Measurements from ENCODE around the gene RAD51B. TPM values are rescaled to one million over a fixed set of nuclear protein-coding genes. Genes with fewer than 3 reads are reported as not detected.

RAD51B gene
- total RNA-seq, 1 experiment from 2014 or later: 20.0 TPM

GRCh38 chr14:68479247-68479646 is 659.7 kb downstream of the RAD51B start:
- ChIA-PET CTCF (interaction anchor here (0.7 kb wide), 1 partner anchor 13 kb away, joined by 3 read pairs; no protein-coding TSS in a partner anchor), RAD21 (ENCODE audit: low non-redundant PET in 1 of 2, low total read pairs in 2 of 2, uncharacterized antibody in 2 of 2, unreplicated experiment in 2 of 2) (no interaction called here), POLR2A (interaction anchor here (0.7 kb wide), 1 partner anchor 37 kb away, joined by 3 read pairs; no protein-coding TSS in a partner anchor)
- no TSS peak for BruUV-seq (replicated peaks)
- H3K4me1 ChIP-seq (ENCODE audit: control insufficient read depth in 1 of 2, insufficient read depth in 2 of 2, low read length in 2 of 2): peaks cover 52 to 69% of the 10 kb centered on the region in 2 experiments
- H3K4me3 ChIP-seq (replicated peaks in 1 of 2; ENCODE audit: low read depth in 1 of 2, low read length in 2 of 2): no peak overlapping the region
- peak overlapping the region; percentile 33; the same call in 1 of the 2 replicates for H3K27ac ChIP-seq (ENCODE audit: low read depth, low read length)
- H3K9me2 ChIP-seq (ENCODE audit: insufficient read depth): no peaks in the 10 kb centered on the region
- peak overlapping the region; percentile 14; the same call in 1 of the 2 replicates for H3K4me2 ChIP-seq (ENCODE audit: low read length)
- DNase-seq (ENCODE audit: low read depth, low spot score) (no peak), ATAC-seq (no peak; the same call in 1 of the 2 replicates)
- no peaks in the 10 kb centered on the region for H3K36me3 ChIP-seq (ENCODE audit: control insufficient read depth in 1 of 2, insufficient read depth in 2 of 2, low read length in 2 of 2)
- no peaks in the 10 kb centered on the region for H3K79me2 ChIP-seq (ENCODE audit: insufficient read depth, low read length)
- intact Hi-C loops (cut with micrococcal nuclease): no loop called here
- H3K27me3 ChIP-seq (ENCODE audit: insufficient read depth, low read length): no peaks in the 10 kb centered on the region
- H4K20me1 ChIP-seq (ENCODE audit: insufficient read depth): no peaks in the 10 kb centered on the region
- H3K9me3 ChIP-seq (ENCODE audit: control insufficient read depth in 1 of 2, insufficient read depth in 1 of 2, low read depth in 1 of 2, low read length in 2 of 2): no peaks in the 10 kb centered on the region
- no peak overlapping the region for H3K9ac ChIP-seq (ENCODE audit: low read length)
- H2AFZ ChIP-seq (ENCODE audit: low read depth, low read length, poor library complexity, severe bottlenecking): no peak overlapping the region
- TF ChIP-seq ZFX (IDR thresholded peaks at IDR 0.05) (no peak), FOSL1 (IDR thresholded peaks at IDR 0.05; ENCODE audit: low read depth) (no peak), ATF3 (IDR thresholded peaks at IDR 0.05) (no peak), POLR2AphosphoS5 (IDR thresholded peaks at IDR 0.05; ENCODE audit: low read depth, low read length) (no peak), JUND (IDR thresholded peaks at IDR 0.05) (no peak), ELF1 (IDR thresholded peaks at IDR 0.05; ENCODE audit: borderline replicate concordance, low read depth) (no peak), EGR1 (IDR thresholded peaks at IDR 0.05; ENCODE audit: low read depth) (no peak), CEBPB (IDR thresholded peaks at IDR 0.05; ENCODE audit: low read depth) (no peak), SRF (IDR thresholded peaks at IDR 0.05; ENCODE audit: low read depth) (no peak), RAD21 (IDR thresholded peaks at IDR 0.05; ENCODE audit: low read depth) (no peak), ZNF274 (IDR thresholded peaks at IDR 0.05; ENCODE audit: low read depth, low read length) (no peak), EZH2 (IDR thresholded peaks at IDR 0.05) (no peak), MAX (IDR thresholded peaks at IDR 0.05) (no peak), ZBTB33 (IDR thresholded peaks at IDR 0.05; ENCODE audit: extremely low read depth, insufficient replicate concordance, low read length) (no peak), CBX3 (IDR thresholded peaks at IDR 0.05; ENCODE audit: low read depth) (no peak), SP1 (IDR thresholded peaks at IDR 0.05; ENCODE audit: low read depth) (no peak), TCF7L2 (IDR thresholded peaks at IDR 0.05; ENCODE audit: borderline replicate concordance, extremely low read depth, insufficient read depth, insufficient read length) (no peak), POLR2A (IDR thresholded peaks at IDR 0.05; ENCODE audit: borderline replicate concordance, extremely low read depth, insufficient read depth, insufficient read length) (no peak), EZH2phosphoT487 (IDR thresholded peaks at IDR 0.05; ENCODE audit: borderline replicate concordance) (no peak)

Data from HCT116 (cell line).